ENCODE results near the gene MDM1.

- TF ChIP-seq CTCF (IDR thresholded peaks at IDR 0.05 in 8 of 11, conservative IDR thresholded peaks at IDR 0.05 in 3 of 11) (no peak), POLR2AphosphoS5 (IDR thresholded peaks at IDR 0.05) (no peak)
Measured at GRCh38 chr12:68290126-68290525, 42.0 kb downstream of the MDM1 start.
